HG02678 (cell line): ENCODE results near the gene PTPRE.

Experiments used
- ATAC-seq: cut with Tn5 transposase; IDR thresholded peaks from one replicate; pipeline ENCODE4 v1.9.1; 2021; ENCODE audit warnings: mild to moderate bottlenecking, moderate library complexity; ENCODE audit not compliant: unreplicated experiment

The PTPRE gene

DNA sequence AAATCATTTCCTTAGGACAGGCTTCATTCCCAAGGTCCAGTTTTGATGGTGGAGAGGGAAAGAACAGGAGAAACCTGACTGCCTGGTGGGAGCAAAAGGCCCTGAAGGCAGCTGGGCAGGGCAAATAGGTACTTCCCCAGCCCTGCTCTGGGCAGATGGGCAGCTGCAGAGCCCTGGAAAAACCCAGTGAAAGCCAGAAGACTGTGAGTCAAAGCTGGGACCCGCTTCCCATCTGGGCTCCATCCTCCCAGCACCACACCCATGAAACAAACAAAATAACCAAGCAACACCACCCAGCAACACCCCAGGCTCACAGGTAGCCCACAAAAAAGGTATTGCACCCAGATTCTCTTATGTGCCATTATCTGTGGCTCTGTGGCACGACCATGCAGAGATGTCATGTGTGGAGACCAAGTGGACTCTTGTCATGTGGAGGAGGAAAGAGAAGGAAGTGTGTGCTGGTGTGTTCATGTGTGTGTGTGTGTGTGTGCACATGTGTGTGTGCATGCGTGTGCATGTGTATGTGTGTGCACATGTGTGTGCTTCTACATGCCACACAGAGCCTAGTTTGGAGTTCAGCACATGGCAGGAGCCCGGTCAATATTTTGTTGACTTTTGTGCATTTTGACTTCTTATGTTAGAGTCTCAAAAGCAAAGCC lies 24.0 kb upstream of the PTPRE start:
- ATAC-seq = no peak

DNA sequence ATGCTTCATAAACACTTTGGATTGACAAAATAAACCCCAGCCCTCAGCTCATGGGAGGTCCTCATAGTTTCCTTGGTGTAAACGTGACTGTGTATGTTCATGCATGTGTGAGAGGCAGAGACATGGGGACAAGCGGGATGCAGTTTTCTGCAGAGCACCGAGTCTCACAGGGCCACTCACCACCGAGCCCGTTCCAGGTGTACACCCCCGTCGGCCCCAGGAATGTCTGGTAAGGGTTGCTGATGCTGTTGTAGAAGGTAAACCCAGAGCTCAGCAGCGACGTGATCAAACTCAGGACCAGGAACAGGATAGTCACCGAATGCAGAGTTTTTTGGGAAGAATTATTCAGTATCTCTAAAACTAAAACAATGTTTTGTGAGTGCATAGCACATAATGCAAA lies 23.4 kb upstream of the PTPRE start:
- no peak for ATAC-seq

DNA sequence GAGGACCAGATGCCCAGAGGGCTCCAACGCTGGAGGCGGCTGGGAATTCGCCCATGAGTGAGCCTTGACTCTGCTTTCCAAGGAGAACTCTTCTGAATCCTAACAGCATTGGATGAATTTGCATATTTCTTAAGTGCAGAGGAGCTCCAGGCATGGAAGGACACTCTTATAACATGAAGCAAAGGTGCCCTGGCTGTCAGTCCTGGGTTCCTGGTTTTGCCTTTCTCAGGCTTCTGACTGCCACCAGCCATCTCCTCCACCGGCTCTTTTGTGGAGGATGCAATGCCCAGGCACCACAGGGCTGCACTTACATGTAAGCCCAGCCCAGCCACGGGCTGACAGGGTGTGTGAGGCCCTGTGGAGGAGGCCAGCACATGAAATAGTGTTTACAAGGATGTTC lies 22.4 kb upstream of the PTPRE start:
- ATAC-seq = no peak

DNA sequence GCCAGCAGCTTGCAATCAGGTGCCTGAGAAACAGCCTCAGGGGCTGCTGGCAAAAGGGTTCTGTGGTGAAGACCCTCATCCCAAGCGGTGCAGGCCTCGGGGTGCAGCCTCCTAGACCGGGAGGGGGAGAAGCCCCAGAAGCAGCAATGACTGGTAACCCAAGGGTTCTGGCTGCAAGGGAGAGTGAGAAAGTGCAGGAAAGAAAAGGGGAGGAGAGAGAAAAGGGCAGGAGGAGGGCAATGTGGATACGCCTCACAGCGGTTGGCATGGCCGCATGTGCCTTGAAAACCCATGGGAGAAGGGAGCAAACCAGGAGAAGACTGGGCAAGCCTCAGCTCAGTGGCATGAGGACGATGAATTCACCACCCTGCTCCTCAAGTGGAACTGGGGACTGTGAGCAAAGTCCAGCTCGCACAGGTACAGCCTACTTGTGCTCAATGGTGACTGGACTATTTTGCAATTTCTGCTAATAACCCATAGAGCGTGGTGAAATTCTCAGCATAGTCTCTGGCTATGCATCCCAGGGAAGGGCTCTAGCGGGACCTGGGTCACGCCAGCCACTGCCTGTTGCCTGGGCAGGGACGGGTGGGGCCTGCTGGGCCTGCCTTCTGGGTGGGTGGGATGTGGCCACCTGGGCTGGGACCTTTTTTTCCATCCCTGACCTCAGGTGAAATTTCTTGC lies 20.4 kb upstream of the PTPRE start:
- no peak for ATAC-seq

DNA sequence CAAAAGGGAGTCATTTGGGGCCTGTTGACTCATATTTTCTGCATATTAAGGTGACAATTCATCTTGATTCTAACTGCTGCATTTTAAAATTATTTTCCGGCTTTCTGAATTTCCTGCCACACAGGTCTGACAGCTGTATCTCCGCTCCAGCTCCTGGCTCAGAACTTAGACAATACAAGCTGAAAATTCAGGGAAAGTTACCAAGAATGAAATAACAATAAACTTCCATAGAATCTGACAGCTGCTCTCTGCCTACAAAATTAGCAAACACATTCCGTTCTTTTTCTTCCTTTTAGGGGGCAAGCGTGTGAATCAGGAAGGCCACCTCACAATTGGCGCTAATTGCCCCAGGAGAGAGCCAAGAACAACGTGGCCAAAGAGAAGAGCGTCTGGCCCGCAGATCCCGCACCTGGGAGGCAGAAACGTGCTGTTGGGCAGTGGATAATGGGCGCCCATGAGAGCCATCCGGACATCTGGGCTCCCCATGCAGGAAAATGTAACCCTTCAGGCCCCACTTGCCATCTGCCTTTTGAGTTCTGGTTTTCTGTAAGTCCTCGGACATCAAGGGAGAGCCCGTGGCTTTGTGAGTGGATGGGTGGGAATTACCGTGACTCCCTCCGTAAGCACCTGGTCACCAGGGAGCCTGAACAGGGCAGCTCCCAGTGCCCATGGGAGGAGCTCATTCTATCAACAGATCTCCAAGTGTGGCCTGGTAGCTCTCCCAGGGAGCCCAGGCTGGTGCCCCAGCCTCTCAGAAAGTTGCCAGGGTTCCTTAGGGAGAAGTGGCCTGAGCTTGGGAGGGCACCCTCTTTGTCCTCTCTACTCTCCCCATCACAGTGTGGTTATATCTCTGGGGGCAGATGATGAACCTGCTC lies 19.1 kb upstream of the PTPRE start:
- no peak for ATAC-seq

DNA sequence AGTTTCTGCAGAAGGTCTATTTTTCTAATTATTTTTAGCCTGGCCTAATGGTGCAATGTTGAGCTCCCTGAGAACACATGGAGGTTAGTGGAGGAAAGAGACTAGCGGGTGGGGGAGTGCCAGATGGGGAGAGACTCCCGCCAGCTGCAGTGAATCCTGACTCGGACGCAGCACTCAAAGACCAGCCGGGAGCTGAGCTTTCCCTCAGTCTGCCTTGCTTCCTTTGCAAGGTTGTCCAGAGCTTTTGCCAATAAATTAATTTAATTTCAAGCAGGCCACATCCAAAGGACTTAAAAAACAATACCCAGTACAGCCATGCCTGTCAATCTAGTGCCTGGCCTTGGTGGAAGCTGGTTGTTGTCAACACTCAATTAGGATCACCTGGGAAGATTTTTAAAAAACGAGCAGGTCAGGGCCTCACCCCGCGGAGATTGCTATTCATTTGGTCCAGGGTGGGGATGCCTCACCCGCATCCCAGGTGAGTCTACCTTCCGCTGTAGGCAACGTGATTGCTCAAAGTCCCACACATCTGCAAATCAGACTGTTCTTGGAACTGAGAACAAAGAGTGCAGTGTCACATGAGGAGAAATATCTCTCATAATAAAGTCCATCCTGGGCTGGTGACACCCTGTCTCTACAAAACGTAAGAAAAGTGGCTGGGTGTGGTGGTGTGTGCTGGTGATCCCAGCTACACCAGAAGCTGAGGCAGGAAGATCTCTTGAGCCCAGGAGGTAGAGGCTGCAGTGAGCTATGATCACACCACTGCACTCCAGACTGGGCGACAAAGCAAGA lies 18.2 kb upstream of the PTPRE start:
- ATAC-seq = no peak

DNA sequence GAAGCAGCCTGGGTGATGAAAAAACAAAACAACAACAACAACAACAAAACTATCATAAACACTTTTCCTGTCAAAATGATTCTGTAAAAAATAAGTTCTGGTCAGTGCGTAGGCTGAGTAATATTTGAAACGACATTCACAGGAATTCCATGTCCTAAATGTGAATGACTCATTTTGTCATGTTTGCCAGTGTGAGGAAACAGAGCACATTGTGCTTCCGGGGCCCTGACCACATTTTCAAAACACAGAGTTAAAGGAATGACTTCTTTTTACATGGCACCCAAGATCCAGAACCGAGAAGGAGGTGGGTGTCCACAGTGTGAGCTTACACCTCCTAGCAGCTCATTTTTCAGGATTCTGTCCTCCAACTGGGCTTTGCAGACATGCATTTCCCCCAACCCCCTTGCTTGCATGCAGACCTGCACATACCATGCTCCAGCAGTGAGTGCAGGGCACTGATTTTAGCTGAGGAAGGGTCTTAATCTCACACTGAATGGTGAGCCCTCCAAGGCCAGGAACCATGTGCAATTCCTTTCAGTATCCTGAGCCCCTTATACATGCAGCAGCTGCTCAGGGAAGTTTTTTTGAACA lies 17.2 kb upstream of the PTPRE start:
- ATAC-seq = no peak

DNA sequence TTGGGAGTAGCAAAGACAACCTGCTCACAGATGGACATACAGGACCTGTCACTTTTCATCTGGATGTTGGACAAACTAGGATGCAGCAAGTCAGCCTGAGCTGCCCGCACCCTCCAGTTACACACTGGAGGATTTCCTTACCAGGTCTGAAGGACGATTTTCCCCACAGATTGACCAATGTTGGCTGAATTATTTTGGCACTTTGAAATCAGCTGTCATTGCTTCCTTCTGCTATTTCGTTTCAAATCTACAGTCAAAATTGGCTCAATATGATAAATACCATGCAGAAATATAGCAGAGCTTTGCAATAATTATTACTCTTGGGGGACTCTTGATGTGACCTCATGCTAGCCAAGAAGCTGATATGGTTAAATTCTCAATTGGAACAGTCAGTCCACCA lies 16.7 kb upstream of the PTPRE start:
- no peak for ATAC-seq

DNA sequence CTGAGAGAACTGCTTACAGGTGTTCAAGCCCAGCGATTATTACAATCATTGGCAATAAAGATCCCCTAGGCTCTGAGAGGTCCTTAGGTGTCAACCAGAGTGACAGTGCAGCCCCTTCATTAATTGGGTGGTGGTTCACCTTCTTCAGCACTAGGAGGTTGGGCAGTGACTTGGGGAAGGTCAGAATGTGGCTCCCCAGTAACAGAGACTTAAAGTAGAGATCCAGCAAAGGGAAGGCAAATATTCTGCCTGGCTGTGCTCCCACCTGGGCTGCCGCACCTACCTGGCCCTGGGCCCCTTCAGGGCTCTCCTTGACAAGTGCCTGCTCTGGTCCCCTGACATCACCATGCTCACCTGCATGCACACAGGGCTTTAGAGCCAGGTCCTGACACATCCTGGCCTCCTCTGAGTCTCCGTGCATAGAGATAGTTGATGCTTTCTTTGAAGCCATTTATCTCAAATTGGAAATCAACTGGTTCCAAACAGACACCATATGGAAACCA lies 16.0 kb upstream of the PTPRE start:
- ATAC-seq = no peak

DNA sequence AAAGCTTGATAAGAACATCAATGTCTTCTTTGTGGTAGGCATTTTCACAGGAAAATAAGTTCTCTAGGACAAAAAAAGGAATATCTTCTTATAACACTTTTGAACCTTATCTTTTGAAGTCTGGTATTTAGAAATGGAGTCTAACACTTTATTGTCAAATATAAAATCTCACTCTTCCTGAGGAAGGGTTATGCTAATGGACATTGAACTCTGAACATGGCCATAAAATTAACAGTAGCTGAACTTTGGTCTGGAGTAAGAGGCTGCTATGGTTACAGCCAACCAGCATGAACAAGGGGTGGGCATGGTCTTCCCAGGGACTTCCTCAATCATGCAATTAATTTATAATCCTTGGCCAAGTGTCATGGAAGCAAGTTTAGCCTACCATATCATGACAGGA lies 14.2 kb upstream of the PTPRE start, which contains the start of gene CLRN3:
CLRN3 (minus strand) TSS at position 199 of the 400 bp plus-strand sequence; CDS start at position 42, 157 bp downstream.
- no peak for ATAC-seq

DNA sequence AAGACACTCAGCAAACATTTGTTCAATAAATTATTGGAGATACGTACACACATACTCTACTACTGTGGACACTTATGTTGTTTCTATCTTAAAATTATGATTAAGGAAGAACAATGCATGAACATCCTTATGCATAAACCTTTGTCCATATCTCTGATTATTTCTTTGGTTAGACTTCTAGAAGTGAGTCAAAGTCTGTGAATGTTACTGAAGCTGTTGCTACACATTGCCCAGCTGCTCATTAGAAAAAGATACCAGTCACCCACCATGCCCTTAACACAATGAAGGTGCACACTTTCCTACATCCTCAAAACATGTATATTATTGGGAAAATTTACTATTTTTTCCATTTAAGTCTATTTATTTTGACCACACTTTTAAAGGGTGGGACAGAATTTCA lies 12.8 kb upstream of the PTPRE start:
- no peak for ATAC-seq

DNA sequence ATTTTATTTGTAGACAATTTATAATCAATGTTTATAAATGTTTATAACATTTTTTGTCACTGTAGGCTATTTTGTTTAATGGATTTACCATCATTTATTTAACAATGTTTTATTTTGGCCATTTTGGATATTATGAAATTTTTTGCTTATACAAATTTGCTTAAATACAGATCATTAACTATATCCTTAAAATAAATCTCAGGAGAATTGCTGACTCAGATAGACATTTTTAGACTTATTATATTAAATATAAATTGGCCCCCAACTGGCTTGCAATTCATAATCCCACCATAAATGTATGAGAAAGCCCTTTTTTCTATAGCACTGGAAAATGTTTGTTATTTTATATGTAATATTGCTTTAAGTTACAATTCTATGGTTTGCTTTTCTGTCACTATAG lies 10.3 kb upstream of the PTPRE start:
- ATAC-seq = no peak

DNA sequence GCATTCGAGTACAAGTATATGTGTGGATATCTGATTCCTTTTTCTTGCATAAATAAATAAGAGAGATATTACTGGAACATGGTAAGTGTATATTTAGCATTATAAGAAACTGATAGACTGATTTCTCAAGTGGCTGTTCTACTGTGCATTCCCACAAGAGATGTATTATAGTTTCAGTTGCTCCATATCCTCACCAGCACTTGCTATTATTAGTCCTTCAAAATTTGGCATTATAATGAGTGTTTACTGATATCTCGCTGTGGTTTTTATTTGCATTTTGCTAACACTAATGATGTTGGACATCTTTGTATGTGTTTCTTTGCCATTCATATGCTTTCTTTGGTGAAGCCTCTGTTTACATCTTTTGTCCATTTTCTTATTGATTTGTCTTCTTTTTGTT lies 9.7 kb upstream of the PTPRE start:
- ATAC-seq = no peak

DNA sequence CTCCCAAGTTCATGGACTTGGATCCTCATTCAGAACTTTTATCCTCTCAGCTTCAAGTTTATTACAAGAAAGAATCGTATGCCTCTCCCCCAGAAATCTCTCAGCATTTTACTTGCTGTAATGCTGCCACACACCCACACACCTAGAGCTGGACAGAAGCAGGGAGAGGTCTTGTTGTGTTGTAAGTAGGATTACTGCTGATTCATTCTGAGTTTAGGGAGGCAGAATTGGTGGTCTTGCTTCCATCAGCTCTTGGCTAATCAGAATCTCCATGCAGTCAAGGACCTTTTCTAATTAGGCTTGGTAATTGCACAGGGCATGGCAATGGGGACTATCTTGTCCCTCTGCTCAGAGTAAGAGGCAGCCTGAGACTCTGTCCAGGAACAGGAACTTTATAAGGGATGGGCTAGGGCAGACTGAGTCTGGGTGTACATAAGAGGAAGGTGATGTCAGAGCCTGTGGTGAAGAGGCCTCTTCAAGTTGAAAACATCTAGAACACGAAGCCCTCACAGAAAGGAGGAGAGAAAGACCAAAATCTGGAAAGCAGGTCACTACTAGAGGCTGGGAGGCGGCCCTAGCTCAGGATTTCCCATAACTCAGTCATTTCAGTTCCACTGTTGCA lies 7.0 kb upstream of the PTPRE start:
- no peak for ATAC-seq

DNA sequence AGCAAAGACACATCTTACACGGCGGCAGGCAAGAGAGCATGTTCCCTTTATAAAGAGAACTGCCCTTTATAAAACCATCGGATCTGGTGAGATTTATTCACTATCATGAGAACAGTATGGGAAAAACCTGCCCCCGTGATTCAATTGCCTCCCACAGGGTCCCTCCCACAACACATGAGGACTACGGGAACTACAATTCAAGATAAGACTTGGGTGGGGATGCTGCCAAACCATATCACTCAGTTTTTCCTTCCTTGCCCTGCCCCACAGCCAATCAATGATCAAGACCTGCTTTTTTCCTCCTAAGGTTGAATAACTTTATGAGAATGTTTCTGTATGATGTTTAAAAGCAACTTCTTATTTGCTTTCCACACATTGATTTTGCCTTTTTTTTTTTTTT lies 3.1 kb upstream of the PTPRE start:
- no peak for ATAC-seq

DNA sequence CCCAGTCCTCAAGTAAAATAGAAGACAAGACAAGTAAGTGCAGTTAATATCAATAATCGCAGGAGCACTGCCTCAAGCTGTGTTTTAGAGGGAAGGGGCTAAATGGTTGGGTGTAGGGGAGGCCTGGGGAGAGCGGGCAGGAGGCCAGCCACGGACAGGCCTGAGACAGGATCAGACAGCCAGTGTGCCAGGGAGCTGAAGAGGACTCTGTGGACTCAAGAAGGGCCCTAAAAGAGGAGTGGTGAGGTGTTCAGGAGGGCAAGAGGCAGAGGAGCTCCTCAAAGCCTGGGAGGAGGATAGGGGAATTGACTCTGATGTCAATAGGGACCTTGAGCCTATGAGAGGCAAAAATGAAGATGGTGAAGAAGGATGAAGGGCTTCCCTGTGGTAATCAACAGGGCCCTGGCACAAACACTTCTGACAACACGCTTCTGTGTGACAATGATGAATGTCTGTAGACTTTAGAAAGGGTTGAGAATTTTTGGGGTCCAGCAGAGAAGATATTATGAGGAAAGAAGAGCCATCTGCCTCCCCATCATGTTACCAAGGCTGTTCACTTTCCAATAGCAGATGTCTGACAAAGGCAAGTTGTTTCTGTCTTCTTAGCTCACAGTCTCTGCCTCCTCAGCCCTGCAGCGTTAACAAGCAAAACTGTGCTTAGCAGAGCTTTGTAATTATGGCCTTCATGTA lies 2.4 kb upstream of the PTPRE start:
- ATAC-seq = no peak

DNA sequence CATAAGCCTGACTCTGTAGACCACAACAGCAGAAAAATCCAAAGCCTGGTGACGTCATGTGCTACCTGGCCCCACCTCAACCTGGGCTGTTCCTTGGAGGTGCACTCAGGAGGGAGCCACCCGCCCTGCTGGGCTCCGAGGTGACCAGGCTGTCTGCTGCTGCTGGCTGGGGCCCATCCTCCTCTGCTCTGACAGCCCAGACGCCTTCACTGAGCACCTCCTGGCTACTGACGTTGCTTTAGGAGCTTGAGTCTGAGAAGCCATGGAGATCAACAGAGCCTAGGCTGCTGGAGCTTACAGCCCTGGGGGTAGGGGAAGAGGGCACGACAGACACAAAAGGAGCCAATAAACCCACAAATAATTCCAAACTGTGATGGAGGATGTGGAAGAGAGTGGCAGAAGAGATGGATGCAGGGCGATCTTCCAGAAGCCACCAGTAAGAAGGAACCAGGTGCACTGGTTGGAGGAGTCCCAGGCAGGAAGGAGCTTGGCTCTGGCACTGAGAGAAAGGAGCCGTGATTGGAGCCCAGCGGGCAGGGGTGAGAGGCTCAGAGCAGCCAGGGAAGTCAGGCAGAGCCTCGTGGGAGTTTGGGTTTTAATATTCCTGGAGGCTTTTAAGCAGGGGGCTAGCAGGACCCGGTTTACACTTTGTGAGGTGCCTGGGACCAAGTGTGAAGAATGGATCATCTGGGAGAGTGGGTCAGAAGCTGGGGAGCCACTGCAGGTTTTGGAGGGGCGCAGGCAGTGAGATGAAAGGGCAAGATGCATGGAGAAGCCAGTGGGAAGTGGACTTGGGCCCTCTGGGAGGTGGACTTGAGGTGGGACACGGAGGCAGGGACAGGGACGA lies 1.7 kb upstream of the PTPRE start:
- no peak for ATAC-seq

DNA sequence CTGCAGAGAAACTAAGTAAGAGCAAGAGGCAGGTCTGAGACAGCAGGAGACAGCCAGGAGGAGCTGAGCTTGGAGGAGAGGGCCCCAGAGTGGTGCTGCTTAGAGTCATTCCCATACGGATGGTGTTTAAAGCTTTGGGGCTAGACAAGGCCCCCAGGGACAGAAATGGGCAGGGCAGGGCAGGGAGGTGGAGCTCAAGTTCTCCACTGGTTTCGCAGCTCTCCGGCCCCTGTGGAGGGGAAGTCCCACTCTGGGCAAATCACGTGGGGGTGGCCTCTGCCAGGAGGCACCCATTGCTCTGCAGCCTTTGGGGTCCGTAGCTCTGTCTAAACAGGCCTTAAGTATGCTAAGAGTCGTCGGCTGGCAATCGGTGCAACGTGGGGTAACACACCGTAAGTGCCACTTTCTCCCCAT lies 1.0 kb upstream of the PTPRE start:
- ATAC-seq = no peak
